ENCODE measurements around the gene GAB2.

GAB2 gene

DNA sequence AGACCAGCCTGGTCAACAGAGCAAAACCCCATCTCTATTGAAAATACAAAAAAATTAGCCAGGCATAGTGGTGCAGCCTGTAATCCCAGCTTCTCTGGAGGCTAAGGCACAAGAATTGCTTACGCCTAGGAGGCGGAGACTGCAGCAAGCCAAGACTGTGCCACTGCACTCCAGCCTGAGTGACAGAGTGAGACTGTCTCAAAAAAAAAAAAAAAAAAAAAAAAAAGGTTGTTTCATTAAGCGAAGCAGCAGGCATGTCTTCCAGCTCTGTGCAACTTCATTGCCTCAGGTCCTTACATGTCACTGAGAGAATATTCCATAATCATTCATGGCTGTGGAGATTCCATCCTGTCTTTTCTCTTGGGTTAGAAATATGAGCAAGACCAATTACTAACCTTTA, 16.9 kb downstream of the GAB2 start:
- Mint-ChIP-seq H3K9me3 (no peaks in the 10 kb centered on the region), H3K27ac (no peak overlapping the region), H3K4me3 (no peak overlapping the region), H3K27me3 (no peaks in the 10 kb centered on the region), H3K36me3 (peaks cover 7% of the 10 kb centered on the region), H3K4me1 (peaks cover 37% of the 10 kb centered on the region)
- no peak for ATAC-seq (ENCODE audit: low read depth)
- no peak for DNase-seq (ENCODE audit: low spot score in 2 of 2)

DNA sequence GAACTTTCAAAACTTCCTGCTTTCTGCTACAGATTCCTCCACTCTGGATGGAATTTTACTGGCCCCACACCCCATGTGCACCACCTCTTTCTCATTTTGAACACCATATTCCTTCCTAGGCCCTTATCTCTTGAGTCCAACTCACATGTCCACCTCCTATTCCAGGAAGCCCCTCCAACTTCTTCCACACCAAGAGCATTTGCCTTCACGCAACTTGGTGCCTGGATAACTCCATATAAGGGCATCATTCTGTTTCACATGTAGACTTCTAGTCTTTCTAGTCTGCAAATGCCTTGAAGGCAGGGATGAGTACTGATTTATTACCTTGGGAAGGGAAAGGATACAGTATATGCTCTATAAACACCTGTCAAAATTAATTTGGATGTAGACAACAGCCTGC, 17.5 kb downstream of the GAB2 start:
- no peak overlapping the region for H3K27ac Mint-ChIP-seq
- DNase-seq (ENCODE audit: low spot score in 2 of 2) (no peak), ATAC-seq (ENCODE audit: low read depth) (no peak)
- no peaks in the 10 kb centered on the region for H3K9me3 Mint-ChIP-seq
- H3K4me3 Mint-ChIP-seq = no peak overlapping the region
- H3K27me3 Mint-ChIP-seq = no peaks in the 10 kb centered on the region
- peaks cover 37% of the 10 kb centered on the region for H3K4me1 Mint-ChIP-seq
- peaks cover 7% of the 10 kb centered on the region for H3K36me3 Mint-ChIP-seq

DNA sequence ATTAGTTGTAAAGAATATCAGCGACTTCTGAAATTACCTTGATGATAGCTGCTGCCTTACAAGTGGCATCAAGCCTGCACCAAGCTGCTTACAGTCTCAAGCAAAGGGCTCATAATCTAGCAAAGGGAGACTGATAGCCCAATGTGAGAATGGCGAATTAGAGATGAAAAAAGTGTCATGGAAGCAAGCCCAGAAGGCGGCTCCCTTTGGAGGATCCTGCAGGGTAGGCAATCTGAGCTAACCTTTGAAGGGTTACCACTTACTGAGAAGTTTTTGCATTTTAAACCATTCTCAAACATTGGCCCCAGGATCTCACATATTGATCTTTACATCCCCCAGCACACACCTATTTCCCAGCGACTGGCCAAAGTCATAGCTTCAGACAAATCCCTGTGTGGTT, 18.5 kb downstream of the GAB2 start:
- H3K9me3 Mint-ChIP-seq = no peaks in the 10 kb centered on the region
- ATAC-seq (ENCODE audit: low read depth) (no peak), DNase-seq (ENCODE audit: low spot score in 2 of 2) (no peak)
- H3K4me3 Mint-ChIP-seq = no peak overlapping the region
- H3K36me3 Mint-ChIP-seq = peaks cover 8% of the 10 kb centered on the region
- no peaks in the 10 kb centered on the region for H3K27me3 Mint-ChIP-seq
- peaks cover 40% of the 10 kb centered on the region for H3K4me1 Mint-ChIP-seq
- no peak overlapping the region for H3K27ac Mint-ChIP-seq

DNA sequence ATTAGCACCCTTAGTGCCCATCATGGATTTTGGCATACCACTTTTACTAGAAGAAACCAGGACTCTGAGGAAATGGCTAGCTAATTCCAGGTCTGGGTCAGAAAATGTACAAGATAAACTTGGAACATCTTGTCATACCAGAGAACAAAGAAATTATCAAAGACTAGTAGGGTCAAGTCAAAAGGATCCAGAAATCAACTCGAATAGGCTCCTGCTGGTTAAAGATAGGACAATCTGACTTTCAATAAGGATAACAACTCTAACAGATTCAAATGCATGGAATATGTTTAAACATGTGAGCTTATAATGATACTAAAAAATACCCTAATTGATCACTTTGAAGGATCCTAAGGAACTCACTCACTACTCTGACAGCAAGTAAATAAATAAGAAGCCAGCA, 18.9 kb downstream of the GAB2 start:
- no peaks in the 10 kb centered on the region for H3K9me3 Mint-ChIP-seq
- H3K27ac Mint-ChIP-seq = no peak overlapping the region
- DNase-seq (ENCODE audit: low spot score in 2 of 2) (no peak), ATAC-seq (ENCODE audit: low read depth) (no peak)
- no peaks in the 10 kb centered on the region for H3K27me3 Mint-ChIP-seq
- H3K4me1 Mint-ChIP-seq = peaks cover 36% of the 10 kb centered on the region
- no peak overlapping the region for H3K4me3 Mint-ChIP-seq
- peaks cover 8% of the 10 kb centered on the region for H3K36me3 Mint-ChIP-seq

DNA sequence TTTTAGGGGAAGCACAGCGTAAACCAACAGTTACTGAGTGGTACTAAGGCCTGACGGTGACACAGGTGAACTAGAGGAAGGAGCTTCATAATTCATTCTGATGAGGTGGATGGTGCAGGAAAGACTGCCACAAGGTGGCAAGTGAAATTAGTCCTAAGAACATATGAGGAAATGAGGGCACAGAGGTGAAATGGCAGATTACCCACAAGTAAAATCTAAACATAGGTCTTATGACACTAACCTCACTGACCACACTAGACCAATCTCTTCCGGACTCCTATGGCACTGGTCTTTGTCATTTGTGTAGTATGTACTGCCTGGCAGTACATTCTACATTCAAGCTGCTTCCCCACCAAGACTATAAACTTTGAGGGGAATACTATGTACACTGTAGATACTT, 20.2 kb downstream of the GAB2 start:
- Mint-ChIP-seq H3K4me3 (no peak overlapping the region), H3K27ac (peak overlapping the region; percentile 68), H3K9me3 (no peaks in the 10 kb centered on the region), H3K4me1 (peaks cover 38% of the 10 kb centered on the region), H3K36me3 (peaks cover 8% of the 10 kb centered on the region), H3K27me3 (no peaks in the 10 kb centered on the region)
- DNase-seq (ENCODE audit: low spot score in 2 of 2) = no peak
- peak; percentile 94 for ATAC-seq (ENCODE audit: low read depth)

DNA sequence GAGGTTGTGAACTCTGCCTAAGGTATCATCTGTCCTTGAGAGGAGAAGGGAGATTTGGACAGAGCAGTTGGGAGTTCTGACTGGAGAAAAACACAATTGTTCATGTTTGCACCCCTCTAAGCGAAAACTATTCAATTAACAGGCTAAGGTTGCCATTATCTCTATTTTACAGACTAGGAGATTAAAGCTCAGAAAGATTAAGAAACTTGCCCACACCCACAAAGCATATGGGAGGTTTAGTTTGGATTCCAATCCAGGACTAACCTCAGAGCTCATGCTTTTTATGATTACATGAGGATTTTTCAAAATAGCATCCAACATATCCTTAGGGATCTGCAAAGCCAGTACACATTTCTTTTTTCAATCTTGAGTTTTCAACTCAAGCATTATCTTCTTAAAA, 22.0 kb downstream of the GAB2 start:
- H3K36me3 Mint-ChIP-seq = peaks cover 5% of the 10 kb centered on the region
- no peak overlapping the region for H3K27ac Mint-ChIP-seq
- peaks cover 40% of the 10 kb centered on the region for H3K4me1 Mint-ChIP-seq
- DNase-seq (ENCODE audit: low spot score in 2 of 2) (no peak), ATAC-seq (ENCODE audit: low read depth) (no peak)
- H3K9me3 Mint-ChIP-seq = no peaks in the 10 kb centered on the region
- H3K4me3 Mint-ChIP-seq = no peak overlapping the region
- no peaks in the 10 kb centered on the region for H3K27me3 Mint-ChIP-seq

DNA sequence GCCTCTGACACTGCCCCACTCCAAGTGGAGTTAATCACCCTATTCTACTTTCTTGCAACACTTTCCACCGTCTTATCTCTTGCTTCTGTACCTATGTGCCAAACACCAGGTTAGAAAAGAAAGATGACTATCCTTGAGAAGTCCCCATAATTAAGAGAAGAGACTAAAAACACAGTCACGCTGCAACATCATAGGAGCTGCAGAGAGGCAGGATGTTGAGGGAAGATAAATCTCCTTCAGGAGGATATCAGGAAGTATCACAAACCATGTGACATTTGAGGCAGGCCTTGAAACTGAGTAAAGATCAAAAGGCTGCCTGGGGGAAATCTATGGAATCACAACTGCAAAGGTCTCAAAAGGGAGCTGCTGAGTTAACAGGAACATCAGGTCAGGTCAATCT, 24.8 kb downstream of the GAB2 start:
- Mint-ChIP-seq H3K4me1 (peaks cover 33% of the 10 kb centered on the region), H3K27ac (no peak overlapping the region), H3K9me3 (no peaks in the 10 kb centered on the region), H3K36me3 (peaks cover 12% of the 10 kb centered on the region), H3K4me3 (no peak overlapping the region), H3K27me3 (no peaks in the 10 kb centered on the region)
- ATAC-seq (ENCODE audit: low read depth) (no peak), DNase-seq (ENCODE audit: low spot score in 2 of 2) (no peak)

DNA sequence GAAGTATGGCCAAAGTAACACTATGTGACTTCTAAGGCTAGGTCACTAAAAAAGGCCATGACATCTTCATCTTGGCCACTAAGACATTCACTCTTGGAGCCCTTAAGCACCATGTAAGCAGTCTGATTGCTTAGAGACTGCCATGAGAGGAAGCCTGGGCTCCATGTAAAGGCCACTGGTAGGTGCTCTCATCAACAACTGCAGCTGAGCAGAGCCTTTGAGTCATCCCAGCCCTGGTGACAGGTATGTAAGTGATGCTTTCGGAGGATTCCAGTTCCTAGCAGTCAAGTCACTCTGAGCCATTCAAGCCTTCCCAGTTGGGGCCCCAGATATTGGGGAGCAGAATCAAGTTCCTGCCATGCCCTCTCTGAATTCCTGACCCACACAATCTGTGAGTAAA, 26.2 kb downstream of the GAB2 start:
- Mint-ChIP-seq H3K9me3 (peaks cover 2% of the 10 kb centered on the region), H3K4me1 (peaks cover 30% of the 10 kb centered on the region)

DNA sequence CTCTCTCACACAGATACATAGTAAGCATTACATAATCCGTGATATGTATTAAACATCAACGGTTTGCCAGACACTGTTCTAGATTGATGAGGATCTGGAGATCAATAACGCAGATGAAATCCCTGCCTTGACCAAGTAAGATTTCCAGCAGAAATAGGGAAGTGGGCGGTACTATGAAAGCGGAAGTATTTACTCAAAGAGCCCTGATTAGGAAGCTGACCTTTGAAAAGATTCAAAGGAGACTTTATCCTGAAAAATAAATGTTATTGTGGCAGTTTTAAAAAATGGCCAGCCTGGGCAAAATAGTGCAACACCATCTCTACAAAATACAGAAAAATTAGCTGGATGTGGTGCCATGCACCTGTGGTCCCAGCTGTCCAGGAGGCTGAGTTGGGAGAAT, 26.8 kb downstream of the GAB2 start:
- ATAC-seq (ENCODE audit: low read depth) (no peak), DNase-seq (ENCODE audit: low spot score in 2 of 2) (no peak)
- H3K27ac Mint-ChIP-seq = no peak overlapping the region
- peaks cover 32% of the 10 kb centered on the region for H3K4me1 Mint-ChIP-seq
- H3K27me3 Mint-ChIP-seq = no peaks in the 10 kb centered on the region
- H3K4me3 Mint-ChIP-seq = no peak overlapping the region
- H3K9me3 Mint-ChIP-seq = peaks cover 4% of the 10 kb centered on the region
- peaks cover 22% of the 10 kb centered on the region for H3K36me3 Mint-ChIP-seq

More for the DNA sequence above, 26.2 kb downstream of the GAB2 start:
- no peak for DNase-seq (ENCODE audit: low spot score in 2 of 2)
- ATAC-seq (ENCODE audit: low read depth) = no peak
- no peak overlapping the region for H3K27ac Mint-ChIP-seq
- no peak overlapping the region for H3K4me3 Mint-ChIP-seq
- no peaks in the 10 kb centered on the region for H3K27me3 Mint-ChIP-seq
- H3K36me3 Mint-ChIP-seq = peaks cover 18% of the 10 kb centered on the region

DNA sequence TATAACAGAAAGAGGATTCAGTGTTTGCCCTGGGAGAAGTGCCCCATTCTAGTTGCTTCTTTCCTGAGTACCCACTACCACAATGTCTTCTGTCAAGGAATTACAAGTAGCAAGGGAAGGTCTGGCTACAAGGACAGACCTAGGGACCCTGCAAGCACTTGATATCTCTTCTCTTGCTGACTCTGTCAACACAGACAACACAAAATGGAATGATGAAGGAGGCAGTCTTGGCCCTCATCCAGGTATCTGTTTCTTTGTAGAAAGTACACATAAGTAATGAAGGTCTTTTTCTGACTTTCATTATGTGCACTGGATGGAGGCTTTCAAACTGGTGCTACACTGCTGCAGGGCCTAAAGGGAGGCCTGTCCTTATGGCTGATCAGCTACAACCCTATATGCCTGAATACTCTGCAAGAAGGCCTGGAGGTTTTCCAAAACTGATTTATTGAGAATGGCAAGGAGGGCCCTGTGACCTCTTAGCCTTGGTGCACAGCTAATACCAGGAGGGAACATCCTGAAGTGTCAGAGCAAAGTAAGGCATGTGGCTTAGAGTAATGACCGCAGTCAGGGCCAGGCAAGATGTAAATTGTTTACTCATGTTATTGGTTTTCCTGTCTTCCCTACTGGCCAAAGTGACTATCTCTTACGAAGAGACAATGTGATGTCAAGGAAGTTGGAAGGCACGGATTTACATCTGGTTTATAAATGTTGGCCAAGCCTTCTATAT, 31.2 kb downstream of the GAB2 start:
- DNase-seq (ENCODE audit: low spot score in 2 of 2) = no peak
- H3K27me3 Mint-ChIP-seq = no peaks in the 10 kb centered on the region
- peaks cover 36% of the 10 kb centered on the region for H3K36me3 Mint-ChIP-seq
- no peak overlapping the region for H3K4me3 Mint-ChIP-seq
- ATAC-seq (ENCODE audit: low read depth) = no peak
- H3K27ac Mint-ChIP-seq = no peak overlapping the region
- peaks cover 12% of the 10 kb centered on the region for H3K9me3 Mint-ChIP-seq
- H3K4me1 Mint-ChIP-seq = peaks cover 30% of the 10 kb centered on the region

DNA sequence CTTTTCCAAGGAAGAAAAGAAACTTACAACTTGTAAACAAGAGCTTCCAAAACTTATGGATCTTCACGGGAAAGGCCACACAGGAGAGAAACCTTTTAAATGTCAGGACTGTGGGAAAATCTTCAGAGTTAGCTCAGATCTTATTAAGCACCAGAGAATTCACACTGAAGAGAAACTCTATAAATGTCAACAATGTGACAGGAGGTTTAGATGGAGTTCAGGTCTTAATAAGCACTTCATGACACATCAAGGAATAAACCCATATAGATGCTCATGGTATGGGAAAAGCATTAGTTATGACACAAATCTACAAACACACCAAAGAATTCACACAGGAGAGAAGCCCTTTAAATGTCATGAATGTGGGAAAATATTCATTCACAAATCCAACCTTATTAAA, 32.4 kb downstream of the GAB2 start:
- H3K27ac Mint-ChIP-seq = no peak overlapping the region
- DNase-seq (ENCODE audit: low spot score in 2 of 2) = no peak
- H3K36me3 Mint-ChIP-seq = peaks cover 33% of the 10 kb centered on the region
- peaks cover 29% of the 10 kb centered on the region for H3K4me1 Mint-ChIP-seq
- H3K4me3 Mint-ChIP-seq = no peak overlapping the region
- H3K9me3 Mint-ChIP-seq = peaks cover 12% of the 10 kb centered on the region
- H3K27me3 Mint-ChIP-seq = no peaks in the 10 kb centered on the region
- no peak for ATAC-seq (ENCODE audit: low read depth)

DNA sequence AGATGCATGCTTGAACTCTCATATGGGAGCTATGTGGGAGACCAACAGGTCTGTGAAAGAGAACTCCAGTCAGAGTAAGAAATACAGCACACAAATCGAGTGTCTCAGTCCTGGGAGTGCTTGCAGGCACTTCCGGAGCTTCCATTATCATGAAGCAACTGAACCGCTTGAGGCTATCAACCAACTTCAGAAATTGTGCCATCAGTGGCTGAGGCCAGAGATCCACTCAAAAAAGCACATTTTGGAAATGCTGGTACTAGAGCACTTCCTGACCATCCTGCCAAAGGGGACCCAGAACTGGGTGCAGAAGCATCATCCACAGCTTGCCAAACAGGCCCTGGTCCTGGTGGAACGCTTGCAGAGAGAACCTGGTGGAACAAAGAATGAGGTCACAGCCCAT, 33.4 kb downstream of the GAB2 start:
- ATAC-seq (ENCODE audit: low read depth) = no peak
- peaks cover 12% of the 10 kb centered on the region for H3K9me3 Mint-ChIP-seq
- H3K27ac Mint-ChIP-seq = no peak overlapping the region
- H3K4me1 Mint-ChIP-seq = peaks cover 30% of the 10 kb centered on the region
- DNase-seq (ENCODE audit: low spot score in 2 of 2) = no peak
- H3K4me3 Mint-ChIP-seq = no peak overlapping the region
- no peaks in the 10 kb centered on the region for H3K27me3 Mint-ChIP-seq
- peaks cover 27% of the 10 kb centered on the region for H3K36me3 Mint-ChIP-seq

DNA sequence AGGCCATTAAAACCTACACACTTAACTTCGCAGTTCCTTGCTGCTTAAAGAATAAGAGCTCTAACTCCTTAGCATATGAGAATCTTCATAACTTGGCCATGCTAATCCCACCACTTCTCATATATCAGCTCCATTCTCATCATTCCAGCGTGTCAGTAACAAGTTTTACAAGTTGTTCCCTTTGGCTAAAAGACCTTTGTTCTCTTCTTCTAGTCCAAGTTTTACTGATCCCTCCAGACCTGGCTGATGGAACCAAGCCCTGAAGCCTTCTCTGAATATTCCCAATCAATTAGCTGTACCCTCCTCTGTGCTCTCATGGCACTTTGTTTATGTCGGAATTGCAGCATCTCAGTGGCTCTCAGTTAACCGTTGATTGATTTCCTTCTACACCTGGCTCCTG, 35.8 kb downstream of the GAB2 start:
- Mint-ChIP-seq H3K36me3 (peaks cover 29% of the 10 kb centered on the region), H3K27me3 (no peaks in the 10 kb centered on the region), H3K4me3 (no peak overlapping the region), H3K9me3 (peaks cover 10% of the 10 kb centered on the region), H3K27ac (no peak overlapping the region), H3K4me1 (peaks cover 33% of the 10 kb centered on the region)
- DNase-seq (ENCODE audit: low spot score in 2 of 2) (no peak), ATAC-seq (ENCODE audit: low read depth) (no peak)

DNA sequence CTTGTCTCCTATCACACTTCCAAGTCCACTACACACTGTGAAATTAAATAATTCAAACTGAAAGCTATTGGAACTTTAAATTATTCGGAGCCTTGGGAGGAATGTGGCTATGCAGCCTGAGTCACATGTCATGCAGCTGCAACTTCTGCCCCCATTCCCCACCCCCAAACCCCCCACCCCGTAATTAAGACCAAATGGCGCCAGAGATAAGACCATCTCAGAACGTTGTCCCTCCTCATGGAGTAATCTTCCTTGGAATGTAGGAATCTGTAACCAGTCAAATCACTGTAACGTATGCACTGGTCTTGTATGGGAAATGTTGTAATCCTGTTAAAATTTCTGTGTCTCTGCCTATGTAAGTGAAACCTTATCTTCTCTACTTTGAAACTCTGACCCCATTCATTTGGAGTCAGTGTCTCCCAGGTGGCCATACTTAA, 37.0 kb downstream of the GAB2 start:
- DNase-seq (ENCODE audit: low spot score in 2 of 2) (no peak), ATAC-seq (ENCODE audit: low read depth) (no peak)
- peak overlapping the region; percentile 20 for H3K27ac Mint-ChIP-seq
- peaks cover 34% of the 10 kb centered on the region for H3K4me1 Mint-ChIP-seq
- peaks cover 8% of the 10 kb centered on the region for H3K9me3 Mint-ChIP-seq
- H3K4me3 Mint-ChIP-seq = no peak overlapping the region
- H3K36me3 Mint-ChIP-seq = peaks cover 28% of the 10 kb centered on the region
- H3K27me3 Mint-ChIP-seq = no peaks in the 10 kb centered on the region

DNA sequence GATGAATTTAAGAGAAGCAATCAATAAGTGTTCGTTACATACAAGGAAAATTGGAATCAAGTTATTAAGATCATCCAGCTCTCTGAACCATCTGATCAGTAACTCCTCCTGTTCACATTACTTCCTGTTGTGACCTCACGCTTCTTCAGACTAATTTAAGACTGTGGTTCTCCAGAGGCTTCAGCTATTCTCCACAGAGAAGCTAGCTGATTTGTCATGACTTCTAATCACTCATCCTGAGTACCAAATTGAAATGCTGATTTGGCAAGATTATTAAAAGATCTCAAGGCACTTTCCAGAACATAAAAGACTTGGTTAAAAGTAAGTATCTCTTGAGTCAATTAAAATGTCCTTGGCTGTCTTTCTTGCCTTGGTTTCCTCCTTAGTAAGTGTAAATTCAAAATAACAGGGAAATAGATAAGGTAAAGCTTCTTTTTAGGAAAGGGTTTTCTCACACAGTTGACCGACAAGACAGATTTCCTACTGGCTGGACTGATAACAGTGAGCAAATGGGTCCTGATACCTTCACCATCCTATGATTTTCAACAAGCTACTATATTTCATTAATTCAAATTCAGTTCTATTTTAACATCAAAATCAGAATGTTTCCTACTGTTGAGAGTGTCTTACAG, 38.5 kb downstream of the GAB2 start:
- ATAC-seq (ENCODE audit: low read depth) (peak; percentile 59), DNase-seq (ENCODE audit: low spot score in 2 of 2) (no peak)
- Mint-ChIP-seq H3K9me3 (no peaks in the 10 kb centered on the region), H3K27ac (no peak overlapping the region), H3K4me1 (peaks cover 33% of the 10 kb centered on the region), H3K27me3 (no peaks in the 10 kb centered on the region), H3K36me3 (peaks cover 15% of the 10 kb centered on the region), H3K4me3 (no peak overlapping the region)

All from memory B cell (primary cell).